ENCODE measurements around the gene PAM. TPM values are rescaled to one million over a fixed set of nuclear protein-coding genes. Genes with fewer than 3 reads are reported as not detected.

Gene PAM
- total RNA-seq, 1 donor from 2014 or later, result 227 TPM

- Histone ChIP-seq H3K27ac (no peak overlapping the region), H3K9me3 (no peaks in the 10 kb centered on the region), H3K4me3 (no peak overlapping the region), H3K36me3 (no peaks in the 10 kb centered on the region), H3K27me3 (no peaks in the 10 kb centered on the region), H3K4me1 (no peaks in the 10 kb centered on the region)
- TF ChIP-seq, protein P1, sequence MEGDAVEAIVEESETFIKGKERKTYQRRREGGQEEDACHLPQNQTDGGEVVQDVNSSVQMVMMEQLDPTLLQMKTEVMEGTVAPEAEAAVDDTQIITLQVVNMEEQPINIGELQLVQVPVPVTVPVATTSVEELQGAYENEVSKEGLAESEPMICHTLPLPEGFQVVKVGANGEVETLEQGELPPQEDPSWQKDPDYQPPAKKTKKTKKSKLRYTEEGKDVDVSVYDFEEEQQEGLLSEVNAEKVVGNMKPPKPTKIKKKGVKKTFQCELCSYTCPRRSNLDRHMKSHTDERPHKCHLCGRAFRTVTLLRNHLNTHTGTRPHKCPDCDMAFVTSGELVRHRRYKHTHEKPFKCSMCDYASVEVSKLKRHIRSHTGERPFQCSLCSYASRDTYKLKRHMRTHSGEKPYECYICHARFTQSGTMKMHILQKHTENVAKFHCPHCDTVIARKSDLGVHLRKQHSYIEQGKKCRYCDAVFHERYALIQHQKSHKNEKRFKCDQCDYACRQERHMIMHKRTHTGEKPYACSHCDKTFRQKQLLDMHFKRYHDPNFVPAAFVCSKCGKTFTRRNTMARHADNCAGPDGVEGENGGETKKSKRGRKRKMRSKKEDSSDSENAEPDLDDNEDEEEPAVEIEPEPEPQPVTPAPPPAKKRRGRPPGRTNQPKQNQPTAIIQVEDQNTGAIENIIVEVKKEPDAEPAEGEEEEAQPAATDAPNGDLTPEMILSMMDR (IDR thresholded peaks at IDR 0.05), result peak; percentile 46
- ATAC-seq, result peak; percentile 34
- no peak for DNase-seq
- intact Hi-C loops (cut with DNase I), result no loop called here
Measured at GRCh38 chr5:102971676-102972293, 216.7 kb downstream of the PAM start.

- TF ChIP-seq, protein P1 (IDR thresholded peaks at IDR 0.05), result no peak
- no peaks in the 10 kb centered on the region for H3K36me3 ChIP-seq
- intact Hi-C loops (cut with DNase I), result no loop called here
- no peaks in the 10 kb centered on the region for H3K27me3 ChIP-seq
- no peak for DNase-seq
- H3K4me3 ChIP-seq, result no peak overlapping the region
- no peaks in the 10 kb centered on the region for H3K9me3 ChIP-seq
- H3K4me1 ChIP-seq, result no peaks in the 10 kb centered on the region
- no peak for ATAC-seq
- no peak overlapping the region for H3K27ac ChIP-seq
Measured at GRCh38 chr5:102974177-102974576, 219.1 kb downstream of the PAM start.

- Histone ChIP-seq H3K27ac (no peak overlapping the region), H3K4me1 (no peaks in the 10 kb centered on the region), H3K27me3 (no peaks in the 10 kb centered on the region), H3K9me3 (no peaks in the 10 kb centered on the region), H3K4me3 (no peak overlapping the region), H3K36me3 (no peaks in the 10 kb centered on the region)
- TF ChIP-seq, protein P1 (IDR thresholded peaks at IDR 0.05), result no peak
- intact Hi-C loops (cut with DNase I), result no loop called here
- ATAC-seq (no peak), DNase-seq (no peak)
Measured at GRCh38 chr5:102975045-102975444, 219.9 kb downstream of the PAM start.

DNA sequence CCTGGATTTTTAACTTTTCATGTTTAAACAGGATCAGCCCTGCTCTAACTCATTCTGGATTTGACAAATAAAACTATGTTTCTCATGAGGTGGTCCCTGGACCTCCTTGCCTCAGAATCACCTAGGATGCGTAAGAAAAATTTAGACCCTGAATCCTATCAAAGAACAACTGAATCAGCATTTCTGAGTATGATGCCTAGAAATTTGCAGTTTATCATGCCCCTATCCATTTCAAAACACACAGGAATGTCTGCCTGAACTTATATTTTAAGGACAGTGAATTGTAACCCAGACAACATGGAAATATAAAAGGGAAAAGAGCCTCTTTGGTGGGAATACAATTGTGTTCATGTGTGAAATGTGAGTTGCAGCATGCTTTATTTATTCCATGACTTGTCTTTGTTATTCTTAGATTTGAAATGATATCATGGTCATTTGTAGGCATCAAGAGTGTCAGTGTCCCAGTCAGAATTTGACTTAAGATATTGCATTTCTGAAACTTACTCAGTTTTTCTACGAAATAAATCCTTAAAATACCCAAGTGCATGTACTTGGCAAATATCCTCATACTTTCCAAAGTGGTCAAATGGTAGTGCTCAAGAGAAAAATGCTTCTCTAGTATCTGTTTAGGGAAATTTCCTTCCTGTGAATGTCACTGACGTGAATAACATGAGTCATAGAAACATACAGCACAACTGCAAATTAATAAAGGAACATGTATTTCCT lies 220.5 kb downstream of the PAM start:
- TF ChIP-seq, protein P1 (IDR thresholded peaks at IDR 0.05), result no peak
- H3K4me1 ChIP-seq, result no peaks in the 10 kb centered on the region
- no peaks in the 10 kb centered on the region for H3K9me3 ChIP-seq
- intact Hi-C loops (cut with DNase I), result no loop called here
- H3K36me3 ChIP-seq, result no peaks in the 10 kb centered on the region
- no peak overlapping the region for H3K27ac ChIP-seq
- no peak overlapping the region for H3K4me3 ChIP-seq
- no peak for ATAC-seq
- no peaks in the 10 kb centered on the region for H3K27me3 ChIP-seq
- no peak for DNase-seq

DNA sequence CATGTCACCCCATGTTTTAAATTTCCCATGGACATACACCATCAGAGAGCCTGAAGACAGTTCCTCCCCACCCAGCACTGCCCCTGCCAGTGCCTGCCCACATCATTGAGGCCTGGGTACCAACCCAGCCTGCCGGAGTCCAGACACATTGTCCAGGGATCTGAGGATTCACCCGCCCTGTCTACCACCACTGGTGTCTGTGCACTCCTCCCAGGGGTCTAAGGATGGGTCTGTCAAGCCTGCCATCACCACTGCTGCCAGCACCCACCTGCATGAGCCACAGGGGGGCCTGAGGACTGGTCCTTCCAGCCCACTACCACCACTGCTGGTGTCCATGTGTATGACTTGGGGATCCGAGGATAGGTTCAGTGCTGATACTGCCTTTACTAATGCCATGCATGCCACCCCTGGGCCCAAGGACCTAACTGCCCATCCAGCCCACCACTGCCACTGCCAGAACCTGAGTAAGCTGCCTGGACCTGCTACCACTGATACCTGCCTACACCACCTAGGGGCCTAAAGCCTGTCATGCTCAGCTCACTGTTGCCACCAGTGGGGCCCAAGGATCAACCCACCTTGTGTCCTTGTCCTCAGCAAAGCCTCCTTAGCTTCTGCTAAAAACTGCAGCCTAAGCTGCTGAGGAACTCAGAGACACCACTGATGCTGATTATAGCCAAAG lies 227.0 kb downstream of the PAM start:
- TF ChIP-seq, protein P1 (IDR thresholded peaks at IDR 0.05), result no peak
- DNase-seq, result no peak
- H3K4me3 ChIP-seq, result no peak overlapping the region

More for the DNA sequence above, 227.0 kb downstream of the PAM start:
- no peaks in the 10 kb centered on the region for H3K9me3 ChIP-seq
- ATAC-seq, result peak; percentile 34
- no peak overlapping the region for H3K27ac ChIP-seq
- H3K4me1 ChIP-seq, result no peaks in the 10 kb centered on the region
- H3K27me3 ChIP-seq, result no peaks in the 10 kb centered on the region
- H3K36me3 ChIP-seq, result no peaks in the 10 kb centered on the region
- intact Hi-C loops (cut with DNase I), result no loop called here

All from upper lobe of right lung (tissue), 1 donor.